HepG2 (cell line): Measurements from ENCODE around the gene GNAZ. TPM values are rescaled to one million over a fixed set of nuclear protein-coding genes. Genes with fewer than 3 reads are reported as not detected.

Experiments
- ARNT2 ChIP-seq: sonication (generic); formaldehyde crosslinking; IDR thresholded peaks from 2 replicates; pipeline ENCODE4 v1.8.0; 2022; ENCODE audit warnings: mild to moderate bottlenecking, low read depth, missing genetic modification reagents, moderate library complexity
- CBX2 ChIP-seq, 2 experiments: fragments of 200-600 bp in 1 of 2; sonication (generic); formaldehyde crosslinking in 1 of 2; IDR thresholded peaks; 2 replicates each; pipeline versions ENCODE4 v1.7.0 to v1.8.1; 2018 to 2022; ENCODE audit warnings: low read depth in 2 of 2, low read length in 1 of 2, mild to moderate bottlenecking in 1 of 2, missing genetic modification reagents in 1 of 2
- DPF2 ChIP-seq: sonication (generic); formaldehyde crosslinking; IDR thresholded peaks from 2 replicates; pipeline ENCODE4 v1.4.0; 2020; ENCODE audit warnings: mild to moderate bottlenecking, low read depth, missing genetic modification reagents, borderline replicate concordance
- EP300 ChIP-seq, 3 experiments: sonication (generic) in 1 of 3; formaldehyde crosslinking in 1 of 3; IDR thresholded peaks; 2 replicates each; pipeline versions ENCODE4 v1.5.1 to v1.6.1; 2011 to 2020; ENCODE audit warnings: low read depth in 2 of 3, low read length in 2 of 3, borderline replicate concordance in 1 of 3, improper control_type of control experiment in 1 of 3, mild to moderate bottlenecking in 1 of 3, missing genetic modification reagents in 1 of 3, moderate library complexity in 1 of 3
- FOXC1 ChIP-seq: sonication (generic); formaldehyde crosslinking; IDR thresholded peaks from 2 replicates; pipeline ENCODE4 v1.8.0; 2022; ENCODE audit warnings: mild to moderate bottlenecking, missing genetic modification reagents, borderline replicate concordance
- HNF1B ChIP-seq: sonication (generic); formaldehyde crosslinking; IDR thresholded peaks from 2 replicates; pipeline ENCODE4 v1.5.1; 2020; ENCODE audit warnings: mild to moderate bottlenecking, moderate library complexity, missing genetic modification reagents
- HOXA5 ChIP-seq: sonication (generic); formaldehyde crosslinking; IDR thresholded peaks from 2 replicates; pipeline ENCODE4 v1.4.0; 2020; ENCODE audit warnings: missing genetic modification reagents
- JUNB ChIP-seq: sonication (generic); formaldehyde crosslinking; IDR thresholded peaks from 2 replicates; pipeline ENCODE4 v1.8.0; 2022; ENCODE audit warnings: missing genetic modification reagents, mild to moderate bottlenecking, borderline replicate concordance
- MAZ ChIP-seq, 2 experiments: sonication (generic) in 1 of 2; formaldehyde crosslinking in 1 of 2; IDR thresholded peaks; 2 replicates each; pipeline versions ENCODE4 v1.5.0 to v1.6.1; 2012 to 2020; ENCODE audit warnings: low read depth in 2 of 2, mild to moderate bottlenecking in 2 of 2, borderline replicate concordance in 1 of 2, improper control_type of control experiment in 1 of 2, low read length in 1 of 2, missing genetic modification reagents in 1 of 2, moderate library complexity in 1 of 2
- MXI1 ChIP-seq: IDR thresholded peaks from 3 replicates; pipeline ENCODE4 v1.6.1; 2012; ENCODE audit warnings: low read depth, low read length, inconsistent platforms, borderline replicate concordance
- NFE2 ChIP-seq: sonication (generic); formaldehyde crosslinking; IDR thresholded peaks from 2 replicates; pipeline ENCODE4 v1.4.0; 2020; ENCODE audit warnings: missing genetic modification reagents
- NFKBIZ ChIP-seq: IDR thresholded peaks from 2 replicates; pipeline ENCODE4 v1.6.1; 2018; ENCODE audit warnings: missing genetic modification reagents, missing compliant biosample characterization
- PATZ1 ChIP-seq: sonication (generic); formaldehyde crosslinking; IDR thresholded peaks from 2 replicates; pipeline ENCODE4 v1.4.0; 2020; ENCODE audit warnings: missing genetic modification reagents
- POLR2A ChIP-seq, 2 experiments: IDR thresholded peaks; 2 replicates each; pipeline ENCODE4 v1.6.1; 2011; ENCODE audit warnings: low read depth in 2 of 2, low read length in 2 of 2, mild to moderate bottlenecking in 1 of 2, moderate library complexity in 1 of 2; ENCODE audit not compliant: insufficient read depth in 1 of 2
- TOE1 ChIP-seq: sonication (generic); formaldehyde crosslinking; IDR thresholded peaks from 2 replicates; pipeline ENCODE4 v1.4.0; 2020; ENCODE audit warnings: mild to moderate bottlenecking, missing genetic modification reagents
- TRIM22 ChIP-seq: fragments of 450-650 bp; IDR thresholded peaks from 2 replicates; pipeline ENCODE4 v1.6.1; 2017
- ZNF180 ChIP-seq: sonication (generic); formaldehyde crosslinking; IDR thresholded peaks from 2 replicates; pipeline ENCODE4 v1.4.0; 2020; ENCODE audit warnings: low read depth, missing genetic modification reagents, borderline replicate concordance
- ZNF207 ChIP-seq: fragments of 450-650 bp; IDR thresholded peaks from 2 replicates; pipeline ENCODE4 v1.6.1; 2016; ENCODE audit warnings: antibody characterized with exemption, borderline replicate concordance
- ZNF263 ChIP-seq: sonication (generic); formaldehyde crosslinking; IDR thresholded peaks from 2 replicates; pipeline ENCODE4 v1.4.0; 2020; ENCODE audit warnings: missing genetic modification reagents
- ZNF337 ChIP-seq: sonication (generic); formaldehyde crosslinking; IDR thresholded peaks from 2 replicates; pipeline ENCODE4 v1.5.1; 2020; ENCODE audit warnings: missing genetic modification reagents, low read depth, mild to moderate bottlenecking, borderline replicate concordance
- ZNF567 ChIP-seq: sonication (generic); formaldehyde crosslinking; IDR thresholded peaks from 2 replicates; pipeline ENCODE4 v1.8.1; 2023; ENCODE audit warnings: mild to moderate bottlenecking, missing genetic modification reagents, borderline replicate concordance
- ZNF615 ChIP-seq: sonication (generic); formaldehyde crosslinking; IDR thresholded peaks from 2 replicates; pipeline ENCODE4 v1.5.0; 2020; ENCODE audit warnings: mild to moderate bottlenecking, missing genetic modification reagents, borderline replicate concordance
- ZNF766 ChIP-seq: sonication (generic); formaldehyde crosslinking; IDR thresholded peaks from 2 replicates; pipeline ENCODE4 v1.5.0; 2020; ENCODE audit warnings: missing genetic modification reagents, borderline replicate concordance
- polyA plus RNA-seq, 8 experiments: library from polyadenylated mRNA; depleted of rRNA in 3 of 8; stranded (reverse) in 7 of 8; unstranded in 1 of 8; fragments of >200 nt; fragmentation: Illumina TruSeq in 4 of 8; extraction: Trizol in 4 of 8; gene quantifications; 2 replicates each; pipeline versions ENCODE4 v1.2.1 to v1.2.3, GENCODE V29; 2011 to 2016; ENCODE audit warnings: low read depth in 4 of 8, missing spikeins in 1 of 8, mixed read lengths in 1 of 8; ENCODE audit not compliant: insufficient read depth in 1 of 8
- total RNA-seq, 5 experiments: library from RNA; depleted of rRNA; stranded (reverse); fragments of >200 nt; fragmentation: Illumina TruSeq; extraction: Trizol; gene quantifications; 2 replicates each; pipeline ENCODE4 v1.2.3, GENCODE V29; 2016; ENCODE audit warnings: low read depth in 1 of 5

The GNAZ gene
- total and polyA plus RNA-seq, 2 of the 13 experiments (the other 11 are each of a cell fraction or from before 2014, with no cell fraction given), result 11.4 to 22.3 TPM

- TF ChIP-seq HNF1B (CRISPR knock-in tag) (peak; percentile 90), NFE2 (no peak), FOXC1 (CRISPR knock-in tag) (peak; percentile 64; the same call in 1 of the 2 replicates), ZNF567 (CRISPR knock-in tag) (no peak), POLR2A (IDR thresholded peaks at IDR 0.05; ENCODE audit: insufficient read depth in 1 of 2, low read depth in 2 of 2, low read length in 2 of 2) (peak; percentile 60 to 68), MXI1 (peak; percentile 65; the same call in 1 of the 3 replicates), ARNT2 (CRISPR knock-in tag) (peak; percentile 84), HOXA5 (CRISPR knock-in tag) (no peak), EP300 (IDR thresholded peaks at IDR 0.05; ENCODE audit: low read depth in 2 of 2, low read length in 2 of 2) (peak; percentile 93 to 95), EP300 (CRISPR knock-in tag; IDR thresholded peaks at IDR 0.05; ENCODE audit: borderline replicate concordance) (peak; percentile 95), ZNF180 (CRISPR knock-in tag) (no peak), TOE1 (no peak), PATZ1 (CRISPR knock-in tag) (peak; percentile 97), MAZ (IDR thresholded peaks at IDR 0.05; ENCODE audit: borderline replicate concordance, low read depth, low read length) (peak; percentile 80; the same call in 1 of the 2 replicates), MAZ (CRISPR knock-in tag; IDR thresholded peaks at IDR 0.05; ENCODE audit: low read depth) (peak; percentile 91), JUNB (CRISPR knock-in tag) (peak; percentile 98), ZNF263 (CRISPR knock-in tag) (no peak), ZNF615 (CRISPR knock-in tag) (no peak), DPF2 (CRISPR knock-in tag) (peak; percentile 100), ZNF337 (CRISPR knock-in tag) (peak; percentile 50; the same call in 1 of the 2 replicates), NFKBIZ (CRISPR knock-in tag) (peak; percentile 78), ZNF207 (no peak), CBX2 (IDR thresholded peaks at IDR 0.05; ENCODE audit: low read depth, low read length) (no peak), CBX2 (CRISPR knock-in tag; IDR thresholded peaks at IDR 0.05; ENCODE audit: low read depth) (no peak), TRIM22 (no peak), ZNF766 (CRISPR knock-in tag) (no peak; the same call in 1 of the 2 replicates)
These were observed 5.4 kb downstream of the GNAZ start (continued) for GRCh38 chr22:23075525-23076216.
